ENCODE data around the gene TRDN.

The TRDN gene, protein sequence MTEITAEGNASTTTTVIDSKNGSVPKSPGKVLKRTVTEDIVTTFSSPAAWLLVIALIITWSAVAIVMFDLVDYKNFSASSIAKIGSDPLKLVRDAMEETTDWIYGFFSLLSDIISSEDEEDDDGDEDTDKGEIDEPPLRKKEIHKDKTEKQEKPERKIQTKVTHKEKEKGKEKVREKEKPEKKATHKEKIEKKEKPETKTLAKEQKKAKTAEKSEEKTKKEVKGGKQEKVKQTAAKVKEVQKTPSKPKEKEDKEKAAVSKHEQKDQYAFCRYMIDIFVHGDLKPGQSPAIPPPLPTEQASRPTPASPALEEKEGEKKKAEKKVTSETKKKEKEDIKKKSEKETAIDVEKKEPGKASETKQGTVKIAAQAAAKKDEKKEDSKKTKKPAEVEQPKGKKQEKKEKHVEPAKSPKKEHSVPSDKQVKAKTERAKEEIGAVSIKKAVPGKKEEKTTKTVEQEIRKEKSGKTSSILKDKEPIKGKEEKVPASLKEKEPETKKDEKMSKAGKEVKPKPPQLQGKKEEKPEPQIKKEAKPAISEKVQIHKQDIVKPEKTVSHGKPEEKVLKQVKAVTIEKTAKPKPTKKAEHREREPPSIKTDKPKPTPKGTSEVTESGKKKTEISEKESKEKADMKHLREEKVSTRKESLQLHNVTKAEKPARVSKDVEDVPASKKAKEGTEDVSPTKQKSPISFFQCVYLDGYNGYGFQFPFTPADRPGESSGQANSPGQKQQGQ

DNA sequence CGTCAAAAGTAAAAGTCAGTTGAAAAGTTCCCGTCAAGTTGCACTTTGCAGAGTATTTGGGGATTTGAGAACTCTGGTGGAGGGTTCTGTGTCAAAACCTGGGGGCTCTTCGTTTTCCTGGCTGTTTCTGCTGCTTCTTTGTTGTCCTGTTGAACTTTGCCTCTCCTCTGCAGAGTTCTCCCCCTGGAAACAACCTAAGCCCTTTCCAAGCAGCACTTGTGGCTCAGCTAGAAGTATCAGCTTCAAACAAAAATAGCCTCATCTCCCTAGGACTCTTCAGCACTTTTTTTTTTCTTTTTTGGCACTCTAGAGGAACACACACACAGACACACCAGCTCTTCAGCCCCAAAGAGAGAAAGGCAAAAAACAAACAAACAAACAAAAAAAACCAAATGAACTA is at the start of gene TRDN:
Gene TRDN (minus strand): TSS at position 169 of the 400 bp plus-strand sequence. CDS start 175 bp downstream, outside the sequence.
- no peak for DNase-seq

- DNase-seq = no peak
These were observed 45.3 kb upstream of the TRDN start for GRCh38 chr6:123681957-123682462.

- DNase-seq = no peak
These were observed 41.1 kb upstream of the TRDN start for GRCh38 chr6:123677897-123678296.

GRCh38 chr6:123676793-123677192 is 40.0 kb upstream of the TRDN start:
- DNase-seq = no peak

DNA sequence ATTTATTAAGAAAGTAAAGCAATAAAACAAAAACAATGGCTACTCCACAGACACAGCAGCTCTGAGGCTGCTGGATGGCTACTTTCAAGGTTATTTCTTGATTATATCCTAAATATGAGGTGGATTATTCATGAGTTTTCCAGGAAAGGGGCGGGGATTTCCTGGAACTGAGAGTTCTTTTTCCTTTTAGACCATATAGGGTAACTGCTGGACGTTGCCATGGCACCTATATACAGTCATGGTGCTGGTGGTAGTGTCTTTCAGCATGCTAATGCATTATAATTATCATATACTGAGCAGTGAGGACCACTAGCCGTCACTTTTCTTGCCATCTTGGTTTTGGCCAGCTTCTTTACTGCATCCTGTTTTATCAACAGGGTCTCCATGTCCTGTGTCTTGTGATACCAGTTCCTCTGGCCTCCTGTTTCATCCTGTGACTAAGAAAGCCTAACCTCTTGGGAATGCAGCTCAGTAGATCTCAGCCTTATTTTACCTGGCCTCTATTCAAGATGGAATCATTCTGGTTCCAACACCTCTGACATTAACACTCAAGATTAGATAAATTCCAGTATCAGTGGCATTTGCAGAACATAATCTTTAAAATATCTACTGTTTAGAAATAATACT is 32.3 kb upstream of the TRDN start:
- DNase-seq = no peak

- DNase-seq = no peak
These were observed 31.3 kb upstream of the TRDN start for GRCh38 chr6:123668063-123668462.

- no peak for DNase-seq
These were observed 26.7 kb upstream of the TRDN start for GRCh38 chr6:123663436-123663835.

GRCh38 chr6:123662757-123663156 is 26.0 kb upstream of the TRDN start:
- DNase-seq = no peak

DNA sequence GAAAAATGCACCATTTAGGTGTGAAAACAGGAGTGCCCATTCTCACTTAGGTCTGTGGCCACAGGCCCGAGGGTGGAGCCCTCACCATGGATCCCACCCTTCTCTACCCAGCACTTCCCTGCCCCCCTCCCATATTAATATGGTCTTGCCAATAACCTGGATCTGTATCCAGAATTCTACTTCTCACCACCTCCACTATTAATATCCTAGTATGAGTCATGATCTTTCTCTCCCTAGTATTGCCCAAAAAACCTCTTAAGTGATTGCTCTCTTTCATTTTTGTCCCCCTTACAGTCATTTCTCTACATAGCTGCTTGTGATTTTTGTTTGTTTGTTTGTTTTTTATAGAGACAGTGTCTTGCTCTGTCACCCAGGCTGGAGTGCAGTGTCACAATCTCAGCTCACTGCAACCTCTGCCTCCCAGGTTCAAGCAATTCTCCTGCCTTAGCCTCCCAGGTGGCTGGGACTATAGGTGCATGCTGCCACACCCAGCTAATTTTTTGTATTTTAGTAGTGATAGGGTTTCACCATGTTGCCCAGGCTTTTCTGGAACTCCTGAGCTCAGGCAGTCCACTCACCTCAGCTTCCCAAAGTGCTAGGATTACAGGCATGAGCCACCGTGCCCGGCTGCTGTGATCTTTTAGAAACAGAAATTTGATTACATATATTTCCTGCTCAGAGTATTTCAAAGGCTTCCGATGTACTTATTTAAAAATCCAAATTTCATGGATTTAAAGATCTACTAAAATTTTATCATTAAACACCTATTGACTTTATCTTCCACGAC is 24.5 kb upstream of the TRDN start:
- no peak for DNase-seq

DNA sequence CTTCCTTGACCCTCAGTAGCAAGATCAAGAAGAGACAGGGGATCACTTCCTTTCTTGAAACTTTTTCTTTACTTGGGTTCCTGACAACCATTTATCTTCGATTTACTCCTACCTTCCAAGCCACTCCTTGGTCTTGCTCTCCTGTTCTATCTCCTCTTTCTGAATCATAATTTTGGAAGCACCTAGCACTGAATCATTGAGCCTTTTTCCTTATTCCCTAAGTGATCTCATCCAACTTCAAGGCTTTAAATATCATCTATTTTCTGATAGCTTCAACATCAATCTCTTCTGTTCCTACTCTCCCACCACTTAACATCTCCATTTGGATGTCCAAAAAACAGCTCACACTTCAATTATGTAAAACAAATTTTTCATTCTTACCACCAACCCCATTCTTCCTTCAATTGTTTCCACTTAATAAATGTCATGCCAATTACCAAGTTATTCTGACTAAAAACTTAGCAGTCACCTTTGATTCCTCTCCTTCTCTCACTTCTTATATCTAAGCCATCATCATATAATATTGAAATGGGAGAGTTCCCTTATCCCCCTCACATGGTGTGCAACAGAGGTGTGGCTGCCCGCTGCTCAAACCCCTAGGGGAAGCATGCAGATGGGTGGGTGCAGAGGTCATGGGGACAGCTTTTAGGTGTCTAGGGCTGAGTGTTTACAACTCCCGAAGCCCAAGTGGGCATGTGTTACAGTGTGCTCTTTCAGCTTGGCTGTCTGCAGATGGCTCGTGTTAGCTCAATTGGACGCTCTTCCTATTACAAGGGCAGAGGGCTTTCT is 23.4 kb upstream of the TRDN start:
- no peak for DNase-seq

GRCh38 chr6:123658848-123659247 is 22.1 kb upstream of the TRDN start:
- DNase-seq = no peak

DNA sequence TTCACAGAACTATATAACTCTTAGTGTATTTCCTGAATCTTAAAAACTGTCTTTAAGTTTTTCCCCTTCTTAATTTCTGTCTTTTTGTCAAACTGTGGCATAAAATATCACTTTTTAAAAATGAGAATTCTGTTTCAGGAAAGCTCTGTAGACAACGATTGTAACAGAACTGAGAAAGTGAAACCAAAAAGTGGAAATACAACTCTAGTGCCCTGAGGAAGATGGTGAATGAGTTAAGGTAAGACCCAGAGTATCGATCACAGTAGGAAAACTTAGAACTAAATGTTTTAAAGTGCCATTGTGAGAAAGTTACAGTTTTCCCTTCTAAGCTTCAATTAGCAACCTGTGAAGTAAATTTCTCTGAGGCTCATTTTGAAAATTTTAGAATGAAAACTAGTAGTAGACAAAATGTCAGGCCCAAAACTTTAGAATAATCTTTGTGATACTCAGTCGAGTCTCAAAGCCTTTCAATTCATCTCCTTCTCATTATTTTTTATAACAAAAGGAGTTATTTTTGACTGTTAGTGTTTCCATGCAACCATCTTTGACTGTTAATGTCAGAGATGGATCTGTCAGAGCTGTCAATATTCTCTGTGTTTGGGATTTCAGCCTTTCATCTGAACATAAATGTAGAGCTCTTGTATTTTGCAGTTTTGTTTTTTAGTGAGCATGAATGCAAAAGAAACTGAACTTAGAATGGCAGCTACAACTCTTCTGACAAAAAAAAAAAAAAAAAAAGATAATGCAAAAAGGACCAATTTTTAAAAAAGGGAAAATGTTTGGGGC is 19.0 kb upstream of the TRDN start:
- no peak for DNase-seq

DNA sequence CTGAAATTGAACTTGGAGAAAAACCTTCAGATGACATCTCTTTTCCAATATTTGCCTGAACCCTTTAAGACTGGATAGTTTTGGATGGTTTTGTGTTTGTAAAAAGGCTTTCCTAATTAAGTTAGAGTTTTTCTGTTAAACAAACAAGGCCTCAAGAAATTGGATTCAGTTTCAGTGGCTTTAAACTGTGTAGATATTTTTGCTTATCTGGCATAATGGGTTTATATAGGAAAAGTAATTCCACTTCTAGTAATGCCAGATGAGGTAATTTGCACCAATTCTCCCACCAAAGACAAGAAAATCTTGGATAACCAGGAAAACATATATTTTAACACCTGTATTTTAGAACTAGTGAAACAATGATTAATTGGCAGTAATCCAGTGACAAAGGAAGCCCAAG is 12.0 kb upstream of the TRDN start:
- DNase-seq = no peak

- no peak for DNase-seq
These were observed 11.3 kb upstream of the TRDN start for GRCh38 chr6:123648020-123648580.

- DNase-seq = no peak
These were observed 4.7 kb upstream of the TRDN start for GRCh38 chr6:123641497-123641896.

DNA sequence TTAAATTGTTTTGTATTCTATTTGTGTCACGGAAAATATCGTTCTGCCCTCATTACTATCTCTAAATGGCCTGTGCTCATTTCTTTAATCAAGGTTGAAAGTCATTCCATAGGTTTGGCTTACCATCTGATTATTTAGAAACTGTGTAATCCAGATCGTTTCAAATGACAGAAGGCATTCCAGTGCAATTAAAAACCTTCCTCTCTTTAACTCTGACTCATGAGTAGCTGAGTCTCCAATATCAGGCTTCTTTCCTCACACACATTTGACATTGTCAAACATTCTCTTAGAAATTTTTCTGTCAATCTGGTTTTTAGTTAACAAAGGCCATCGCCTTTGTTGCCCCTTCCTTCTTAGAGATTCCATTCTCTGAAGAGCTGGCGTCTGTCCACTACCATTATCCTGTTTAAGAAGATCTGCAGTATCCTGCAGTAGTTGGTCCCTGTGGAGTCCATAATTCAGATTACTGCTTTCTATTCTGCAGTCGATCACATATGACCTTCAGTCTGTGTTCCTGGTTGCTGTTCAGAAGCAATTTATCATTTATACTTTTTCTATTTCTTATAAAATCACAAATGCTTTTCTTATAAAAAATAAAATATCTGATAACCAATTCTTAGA is 3.9 kb upstream of the TRDN start:
- DNase-seq = no peak

DNA sequence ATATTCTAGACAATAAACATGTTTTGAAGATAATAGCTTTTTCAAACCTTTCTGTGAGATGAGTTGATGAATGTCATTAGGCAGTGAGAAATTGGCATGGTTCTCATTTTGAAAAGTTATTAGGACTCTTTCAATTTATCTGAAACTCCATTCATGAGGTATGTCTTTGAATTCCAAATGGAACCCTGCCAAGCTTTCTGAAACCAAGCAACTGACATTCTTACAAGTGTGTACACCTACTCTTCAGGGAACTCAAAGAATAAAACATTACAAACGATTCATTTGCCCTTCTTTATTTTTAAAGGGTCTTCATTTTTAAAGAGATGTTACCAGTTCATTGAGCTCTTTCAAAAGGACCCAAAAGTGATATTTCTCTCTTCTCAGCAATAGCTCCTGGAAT is 2.1 kb upstream of the TRDN start:
- DNase-seq = no peak

DNA sequence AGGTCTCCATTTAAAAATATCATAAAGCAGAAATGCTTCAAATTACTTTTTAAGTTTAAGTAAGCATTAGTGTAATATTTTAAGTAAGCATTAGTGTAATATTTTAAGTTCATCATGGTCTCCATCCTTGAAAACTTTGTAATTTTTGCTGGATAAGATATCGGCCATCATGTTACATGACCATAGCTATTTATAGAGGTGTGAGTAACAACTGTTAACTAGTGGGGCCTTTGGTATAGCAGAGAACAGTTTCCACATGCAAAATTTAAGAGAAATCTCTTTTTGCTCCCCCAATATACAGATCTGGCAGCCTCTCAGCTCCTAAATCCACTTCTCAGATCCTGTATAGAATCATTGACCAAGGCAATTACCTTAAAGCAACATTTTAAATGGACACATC is 468 bp downstream of the TRDN start:
- no peak for DNase-seq

DNA sequence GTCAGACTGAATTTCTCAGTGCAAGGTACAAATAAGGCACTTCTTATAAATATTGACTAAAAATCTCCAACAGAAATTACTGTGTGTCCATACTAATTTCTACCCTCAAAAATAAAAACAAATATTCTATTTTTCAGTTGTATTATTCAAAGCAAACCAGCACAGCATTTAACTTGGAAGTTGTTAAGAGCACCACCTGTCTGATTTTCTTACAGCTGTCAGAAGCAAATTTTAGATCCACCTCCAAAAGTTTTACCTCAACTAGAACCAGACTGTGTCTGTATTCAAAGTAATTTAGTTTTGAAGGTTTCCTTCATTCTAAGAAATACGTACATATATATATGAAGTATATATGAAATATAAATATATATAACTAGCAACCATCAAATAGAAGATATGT is 1.2 kb downstream of the TRDN start:
- DNase-seq = no peak

DNA sequence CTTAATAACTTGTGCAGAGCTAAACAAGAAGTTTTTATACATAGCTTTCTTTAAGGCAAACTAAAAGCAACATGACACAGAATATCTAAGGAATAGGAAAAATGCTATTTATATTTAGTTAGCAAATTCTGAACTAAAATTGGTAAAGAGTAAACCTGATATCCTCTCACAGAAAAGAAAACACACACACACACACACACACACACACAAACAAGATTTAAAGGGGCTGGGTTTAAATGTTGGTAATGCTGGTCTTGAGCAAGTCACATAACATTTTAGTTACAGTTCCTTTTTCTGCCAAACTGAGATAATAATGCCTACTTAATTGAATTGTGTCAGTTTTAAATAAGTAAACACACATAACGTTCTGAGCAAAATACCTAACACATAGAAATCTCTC is 1.6 kb downstream of the TRDN start:
- no peak for DNase-seq

All from NCI-H1930 (cell line).